Testis (tissue), 3 donors: Measurements from ENCODE around the gene EIF3C. TPM values are rescaled to one million over a fixed set of nuclear protein-coding genes. Genes with fewer than 3 reads are reported as not detected.
"Not testable (repeated sequence)": the region's sequence is repeated elsewhere in the genome, so short reads cannot be mapped to it uniquely, and the experiment has no call there.

Source experiments
- DNase-seq: peaks from one replicate; pipeline ENCODE4 v3.0.0-alpha.2; 2019
- H3K27ac ChIP-seq, 2 donors: fragments of 200-600 bp; sonication (generic); one replicate each; pipeline ENCODE4 v1.5.1; 2019
- H3K27me3 ChIP-seq: fragments of 200-600 bp; sonication (generic); one replicate; pipeline ENCODE4 v1.5.1; 2019
- H3K36me3 ChIP-seq: fragments of 200-600 bp; sonication (generic); one replicate; pipeline ENCODE4 v1.5.1; 2017; ENCODE audit warnings: low read depth; ENCODE audit errors: missing control alignments
- H3K4me1 ChIP-seq: fragments of 200-600 bp; sonication (generic); one replicate; pipeline ENCODE4 v1.5.1; 2019
- H3K4me3 ChIP-seq, 2 donors: fragments of 200-600 bp; sonication (generic); one replicate each; pipeline ENCODE4 v1.5.1; 2017 to 2019
- H3K9me3 ChIP-seq: fragments of 200-600 bp; sonication (generic); one replicate; pipeline ENCODE4 v1.5.1; 2017
- WGBS, 2 donors: methylation state at CpG; one replicate each; pipeline ENCODE4 v1.1.5; 2018; 5-methylcytosine and 5-hydroxymethylcytosine counted together
- intact Hi-C: fragments of 100-400 bp; cut with DNase I; formaldehyde crosslinking; loops from one replicate; pipeline ENCODE4 v1.15.1; 2023; ENCODE audit warnings: low total_unique reads
- polyA plus RNA-seq: library from polyadenylated mRNA; stranded (reverse); fragments of 350-450 nt; fragmentation: Illumina TruSeq; extraction: RNeasy Lipid Tissue Mini Kit (QIAGEN cat#74804); gene quantifications from one replicate; pipeline ENCODE4 v1.2.3, GENCODE V29; 2014; ENCODE audit warnings: low read depth, low replicate concordance; ENCODE audit not compliant: insufficient read depth
- total RNA-seq, 2 donors: library from RNA; depleted of rRNA; stranded (reverse); fragments of >200 nt; gene quantifications; one replicate each; pipeline ENCODE4 v1.2.3, GENCODE V29; 2016

Gene EIF3C
- total and polyA plus RNA-seq, 3 donors from 2014 or later, result 358 to 515 (median 497) TPM

GRCh38 chr16:28704246-28704645 lies 7.0 kb upstream of the EIF3C start:
- H3K4me1 ChIP-seq, H3K36me3 ChIP-seq, H3K27ac ChIP-seq, H3K9me3 ChIP-seq, DNase-seq, H3K27me3 ChIP-seq, intact Hi-C loops, H3K4me3 ChIP-seq: not testable (repeated sequence)
- WGBS, 2 donors, result no CpG with 5 or more reads among the region's 7 CpGs

- H3K9me3 ChIP-seq, intact Hi-C loops, H3K27ac ChIP-seq, DNase-seq, H3K4me3 ChIP-seq, H3K27me3 ChIP-seq, H3K36me3 ChIP-seq, H3K4me1 ChIP-seq: not testable (repeated sequence)
- WGBS, 2 donors, result 87 to 89% methylated on average over 12 to 13 of the region's 15 CpGs
Measured at GRCh38 chr16:28722852-28723650, 11.8 kb downstream of the EIF3C start.

GRCh38 chr16:28731253-28731652 lies 20.0 kb downstream of the EIF3C start:
- DNase-seq, H3K27me3 ChIP-seq, H3K9me3 ChIP-seq, H3K4me3 ChIP-seq, H3K36me3 ChIP-seq, H3K27ac ChIP-seq, intact Hi-C loops, H3K4me1 ChIP-seq: not testable (repeated sequence)
- WGBS, 2 donors, result no CpG with 5 or more reads among the region's 5 CpGs

GRCh38 chr16:28732455-28733124 lies 21.3 kb downstream of the EIF3C start:
- WGBS, 2 donors, result no CpG with 5 or more reads among the region's 9 CpGs
- H3K4me1 ChIP-seq, intact Hi-C loops, H3K27ac ChIP-seq, H3K36me3 ChIP-seq, H3K4me3 ChIP-seq, H3K27me3 ChIP-seq, DNase-seq, H3K9me3 ChIP-seq: not testable (repeated sequence)

GRCh38 chr16:28739787-28740186 lies 28.5 kb downstream of the EIF3C start:
- 0% methylated on average over 1 of the region's 9 CpGs; no CpG with 5 or more reads in 1 of the 2 donors for WGBS, 2 donors

GRCh38 chr16:28740631-28741030 lies 29.4 kb downstream of the EIF3C start:
- H3K36me3 ChIP-seq, H3K4me3 ChIP-seq, H3K27me3 ChIP-seq, H3K27ac ChIP-seq, intact Hi-C loops, H3K9me3 ChIP-seq, H3K4me1 ChIP-seq, DNase-seq: not testable (repeated sequence)
- WGBS, 2 donors, result 5% methylated on average over 18 of the region's 27 CpGs; no CpG with 5 or more reads in 1 of the 2 donors

More at GRCh38 chr16:28739787-28740186, 28.5 kb downstream of the EIF3C start:
- H3K4me3 ChIP-seq, H3K27ac ChIP-seq, H3K4me1 ChIP-seq, H3K9me3 ChIP-seq, H3K27me3 ChIP-seq, H3K36me3 ChIP-seq, intact Hi-C loops: not testable (repeated sequence)
- peak; percentile 10 for DNase-seq

GRCh38 chr16:28741295-28741694 lies 30.0 kb downstream of the EIF3C start:
- no CpG with 5 or more reads among the region's 9 CpGs for WGBS, 2 donors
- intact Hi-C loops, H3K9me3 ChIP-seq: not testable (repeated sequence)

GRCh38 chr16:28746618-28747350 lies 35.5 kb downstream of the EIF3C start:
- H3K27me3 ChIP-seq, H3K36me3 ChIP-seq, H3K4me3 ChIP-seq, H3K27ac ChIP-seq, H3K4me1 ChIP-seq, H3K9me3 ChIP-seq, DNase-seq, intact Hi-C loops: not testable (repeated sequence)
- 64% methylated on average over 25 of the region's 62 CpGs; no CpG with 5 or more reads in 1 of the 2 donors for WGBS, 2 donors

More at GRCh38 chr16:28741295-28741694, 30.0 kb downstream of the EIF3C start:
- H3K27me3 ChIP-seq, H3K36me3 ChIP-seq, H3K27ac ChIP-seq, H3K4me1 ChIP-seq, H3K4me3 ChIP-seq, DNase-seq: not testable (repeated sequence)

GRCh38 chr16:28749997-28750465 lies 38.8 kb downstream of the EIF3C start:
- H3K9me3 ChIP-seq, H3K4me1 ChIP-seq, intact Hi-C loops, H3K27ac ChIP-seq, H3K4me3 ChIP-seq, H3K36me3 ChIP-seq, H3K27me3 ChIP-seq: not testable (repeated sequence)
- peak; percentile 13 for DNase-seq
- 33 to 35% methylated on average over 14 to 17 of the region's 33 CpGs for WGBS, 2 donors

GRCh38 chr16:28750469-28751067 lies 39.3 kb downstream of the EIF3C start:
- H3K27ac ChIP-seq, intact Hi-C loops, H3K4me1 ChIP-seq, H3K27me3 ChIP-seq, DNase-seq, H3K4me3 ChIP-seq, H3K9me3 ChIP-seq, H3K36me3 ChIP-seq: not testable (repeated sequence)
- no CpG with 5 or more reads among the region's 48 CpGs for WGBS, 2 donors

GRCh38 chr16:28751487-28751886 lies 40.2 kb downstream of the EIF3C start, which contains the start of gene NPIPB9:
TSS of gene NPIPB9 (plus strand) at chr16:28751787.
- H3K27ac ChIP-seq, H3K4me3 ChIP-seq, H3K4me1 ChIP-seq, H3K9me3 ChIP-seq, intact Hi-C loops, H3K36me3 ChIP-seq, DNase-seq, H3K27me3 ChIP-seq: not testable (repeated sequence)
- no CpG with 5 or more reads among the region's 5 CpGs for WGBS, 2 donors
